Epithelial cell of alveolus of lung (primary cell): ENCODE measurements around the gene OLFM3. TPM values are rescaled to one million over a fixed set of nuclear protein-coding genes. Genes with fewer than 3 reads are reported as not detected.

Source experiments
- total RNA-seq: library from RNA; depleted of rRNA; stranded (reverse); fragments of >200 nt; gene quantifications from 2 replicates; pipeline ENCODE4 v1.2.1, GENCODE V29; 2015

Gene OLFM3
- total RNA-seq = not detected in 2 replicates

GRCh38 chr1:101996825-101997465 lies at the start of gene OLFM3:
Gene OLFM3 (minus strand): TSS chr1:101996926.

